Prostate gland (tissue), 2 donors: ENCODE measurements around the gene MVP. TPM values are rescaled to one million over a fixed set of nuclear protein-coding genes. Genes with fewer than 3 reads are reported as not detected.

Source experiments
- DNase-seq: peaks from one replicate; pipeline ENCODE4 v3.0.0-alpha.2; 2019; ENCODE audit warnings: low spot score
- H3K27ac ChIP-seq, 2 donors: fragments of 200-600 bp; sonication (generic); 2 replicates each; pipeline ENCODE4 v1.5.1; 2017 to 2019
- H3K27me3 ChIP-seq: fragments of 200-600 bp; sonication (generic); replicated peaks from 2 replicates; pipeline ENCODE4 v1.5.1; 2019; ENCODE audit not compliant: insufficient read depth
- H3K36me3 ChIP-seq, 2 donors: fragments of 200-600 bp; sonication (generic); 1 replicate in 1 of 2; 2 replicates in 1 of 2; pipeline versions ENCODE4 v1.5.1 to v1.8.1; 2017 to 2019
- H3K4me1 ChIP-seq: fragments of 200-600 bp; sonication (generic); replicated peaks from 2 replicates; pipeline ENCODE4 v1.5.1; 2019
- H3K4me3 ChIP-seq, 2 donors: fragments of 200-600 bp; sonication (generic); 2 replicates each; pipeline ENCODE4 v1.5.1; 2017 to 2019
- H3K9me3 ChIP-seq: fragments of 200-600 bp; sonication (generic); 2 replicates; pipeline ENCODE4 v1.5.1; 2017
- CTCF ChIP-seq, 4 experiments: fragments of 200-600 bp in 2 of 4; fragments of 450-650 bp in 2 of 4; sonication (generic) in 2 of 4; IDR thresholded peaks; 1 replicate in 3 of 4; 2 replicates in 1 of 4; pipeline ENCODE4 v1.5.1; 2016 to 2019; ENCODE audit warnings: antibody characterized with exemption in 4 of 4, mild to moderate bottlenecking in 2 of 4, moderate library complexity in 2 of 4
- POLR2A ChIP-seq: fragments of 450-650 bp; IDR thresholded peaks from one replicate; pipeline ENCODE4 v1.6.1; 2016; ENCODE audit warnings: antibody characterized with exemption, mild to moderate bottlenecking
- POLR2AphosphoS5 ChIP-seq: sonication (generic); formaldehyde crosslinking; IDR thresholded peaks from one replicate; pipeline ENCODE4 v1.6.1; 2017; ENCODE audit warnings: antibody characterized with exemption
- WGBS: methylation state at CpG from one replicate; pipeline ENCODE4 v1.1.5; 2018; 5-methylcytosine and 5-hydroxymethylcytosine counted together
- intact Hi-C: fragments of 100-400 bp; cut with DNase I; formaldehyde crosslinking; loops from one replicate; pipeline ENCODE4 v1.14.2; 2022
- small RNA-seq, 2 donors: library from RNA; depleted of rRNA; stranded (forward); fragments of <200 nt; gene quantifications; one replicate each; pipeline ENCODE3, GENCODE V24; 2016
- total RNA-seq, 2 donors: library from RNA; depleted of rRNA; stranded (reverse); fragments of >200 nt; gene quantifications; one replicate each; pipeline ENCODE4 v1.1.0, GENCODE V29; 2016

The MVP gene
- total RNA-seq, 2 donors from 2014 or later = 59.3 to 247 TPM

- WGBS = 62% methylated on average over 4 of the region's 4 CpGs
- no peak overlapping the region for H3K4me3 ChIP-seq
- H3K4me1 ChIP-seq = peaks cover 3% of the 10 kb centered on the region
- TF ChIP-seq POLR2AphosphoS5 = no peak
- TF ChIP-seq POLR2A = no peak
- TF ChIP-seq CTCF (IDR thresholded peaks at IDR 0.05) = no peak
- DNase-seq = no peak
- no peaks in the 10 kb centered on the region for H3K27me3 ChIP-seq
- H3K36me3 ChIP-seq = no peaks in the 10 kb centered on the region
- H3K27ac ChIP-seq = no peak overlapping the region
- no peaks in the 10 kb centered on the region for H3K9me3 ChIP-seq
- intact Hi-C loops = no loop called here
These were observed 77.1 kb downstream of the MVP start for GRCh38 chr16:29897333-29897732.

Small RNA genes within 50 kb of the gene (small RNA-seq; reads per million reads assigned to genes)
- 0 reads per million in 2 donors for gene AC009133.6
- 0 reads per million in 2 donors for gene AC120114.4

Other genes starting within 250 kb of the MVP start
- gene SPN, start 157.2 kb upstream of the MVP start, total RNA-seq = 1 to 10 TPM; 1.6 to 2.0 TPM
- 10 to 100 TPM in 1 of 2 donors, 1 to 10 TPM in 1; 8.3 to 11.1 TPM for gene QPRT, start 141.3 kb upstream of the MVP start, total RNA-seq
- 1 to 10 TPM; 1.1 to 1.2 TPM for gene C16orf54, start 74.5 kb upstream of the MVP start, total RNA-seq
- not detected for gene ZG16, start 42.2 kb upstream of the MVP start, total RNA-seq
- gene KIF22, start 29.7 kb upstream of the MVP start, total RNA-seq = 10 to 100 TPM; 58.5 to 89.6 TPM
- gene MAZ, start 13.9 kb upstream of the MVP start, total RNA-seq = 100 to 1,000 TPM; 180 to 188 TPM
- gene PRRT2, start 8.3 kb upstream of the MVP start, total RNA-seq = 10 to 100 TPM in 1 of 2 donors, 1 to 10 TPM in 1; 6.6 to 19.2 TPM
- gene PAGR1, start 4.3 kb upstream of the MVP start, total RNA-seq = 10 to 100 TPM; 64.3 to 64.4 TPM
- gene CDIPT, start 42.8 kb downstream of the MVP start, total RNA-seq = 100 to 1,000 TPM; 121 to 132 TPM
- gene SEZ6L2, start 79.1 kb downstream of the MVP start, total RNA-seq = 10 to 100 TPM; 60.7 to 62.9 TPM
- gene ASPHD1, start 80.0 kb downstream of the MVP start, total RNA-seq = 1 to 10 TPM; 1.2 to 5.1 TPM
- 100 to 1,000 TPM in 1 of 2 donors, 10 to 100 TPM in 1; 15.9 to 134 TPM for gene KCTD13, start 105.8 kb downstream of the MVP start, total RNA-seq
- gene TMEM219, start 141.6 kb downstream of the MVP start, total RNA-seq = 100 to 1,000 TPM; 188 to 218 TPM
- gene TAOK2, start 153.4 kb downstream of the MVP start, total RNA-seq = 10 to 100 TPM; 43.8 to 97.4 TPM
- gene HIRIP3, start 175.2 kb downstream of the MVP start, total RNA-seq = 10 to 100 TPM; 10.8 to 22.4 TPM
- gene INO80E, start 175.8 kb downstream of the MVP start, total RNA-seq = 100 to 1,000 TPM in 1 of 2 donors, 10 to 100 TPM in 1; 51.8 to 113 TPM
- gene DOC2A, start 190.6 kb downstream of the MVP start, total RNA-seq = 1 to 10 TPM; 3.0 to 6.4 TPM
- not detected for gene C16orf92, start 202.7 kb downstream of the MVP start, total RNA-seq
- gene TLCD3B, start 210.8 kb downstream of the MVP start, total RNA-seq = 10 to 100 TPM in 1 of 2 donors, under 1 TPM in 1; 0.46 to 17.2 TPM
- 100 to 1,000 TPM; 884 to 943 TPM for gene ALDOA, start 245.3 kb downstream of the MVP start, total RNA-seq